Thoracic aorta (tissue), 2 donors: ENCODE measurements around the gene NDUFA6. TPM values are rescaled to one million over a fixed set of nuclear protein-coding genes. Genes with fewer than 3 reads are reported as not detected.
"Not testable (repeated sequence)": the region's sequence is repeated elsewhere in the genome, so short reads cannot be mapped to it uniquely, and the experiment has no call there.

Experiments used
- ATAC-seq: fragments of 150-250 bp; one replicate; pipeline ENCODE4 v1.8.0; 2017; ENCODE audit warnings: low read depth; ENCODE audit not compliant: insufficient number of reproducible peaks, low FRiP score
- DNase-seq: peaks from one replicate; pipeline ENCODE4 v3.0.0-alpha.2; 2020; ENCODE audit warnings: low spot score
- H3K27ac ChIP-seq, 2 donors: fragments of 200-600 bp; sonication (generic); 1 replicate in 1 of 2; 2 replicates in 1 of 2; pipeline ENCODE4 v1.5.1; 2016; ENCODE audit warnings: mild to moderate bottlenecking in 2 of 2, moderate library complexity in 2 of 2
- H3K27me3 ChIP-seq: fragments of 200-600 bp; sonication (generic); replicated peaks from 2 replicates; pipeline ENCODE4 v1.6.0; 2016; ENCODE audit warnings: mild to moderate bottlenecking; ENCODE audit not compliant: insufficient read depth
- H3K36me3 ChIP-seq: fragments of 200-600 bp; sonication (generic); one replicate; pipeline ENCODE4 v1.5.1; 2016
- H3K4me1 ChIP-seq, 2 donors: fragments of 200-600 bp; sonication (generic); 1 replicate in 1 of 2; 2 replicates in 1 of 2; pipeline versions ENCODE4 v1.5.1 to v1.6.0; 2016; ENCODE audit warnings: low read depth in 2 of 2, mild to moderate bottlenecking in 1 of 2; ENCODE audit not compliant: control insufficient read depth in 1 of 2
- H3K4me3 ChIP-seq: fragments of 200-600 bp; sonication (generic); 2 replicates; pipeline ENCODE4 v1.5.1; 2016; ENCODE audit warnings: mild to moderate bottlenecking
- H3K9me3 ChIP-seq: fragments of 200-600 bp; sonication (generic); 2 replicates; pipeline ENCODE4 v1.5.1; 2016
- CTCF ChIP-seq: fragments of 200-600 bp; sonication (generic); IDR thresholded peaks from one replicate; pipeline ENCODE4 v1.5.1; 2019; ENCODE audit warnings: antibody characterized with exemption
- total RNA-seq, 2 donors: library from RNA; depleted of rRNA; stranded (reverse); fragments of >200 nt; gene quantifications; one replicate each; pipeline versions ENCODE4 v1.1.0 to v1.2.3, GENCODE V29; 2016

NDUFA6 gene
- total RNA-seq, 2 donors from 2014 or later: 21.3 to 27.0 TPM

GRCh38 chr22:42127606-42128005, 37.0 kb upstream of the NDUFA6 start:
- DNase-seq (no peak), ATAC-seq (no peak)
- no peak overlapping the region for H3K4me3 ChIP-seq
- no peaks in the 10 kb centered on the region for H3K9me3 ChIP-seq
- no peaks in the 10 kb centered on the region for H3K27me3 ChIP-seq
- no peak for TF ChIP-seq CTCF
- no peak overlapping the region for H3K27ac ChIP-seq
- no peaks in the 10 kb centered on the region for H3K36me3 ChIP-seq
- no peaks in the 10 kb centered on the region for H3K4me1 ChIP-seq

- not testable (repeated sequence) for DNase-seq, H3K27me3 ChIP-seq, H3K27ac ChIP-seq, H3K4me1 ChIP-seq, H3K9me3 ChIP-seq, ATAC-seq, H3K36me3 ChIP-seq, H3K4me3 ChIP-seq
These were observed 33.0 kb upstream of the NDUFA6 start for GRCh38 chr22:42123529-42123928.

GRCh38 chr22:42120231-42121021, 29.9 kb upstream of the NDUFA6 start:
- not testable (repeated sequence) for H3K27ac ChIP-seq, H3K4me3 ChIP-seq, ATAC-seq, H3K36me3 ChIP-seq, H3K4me1 ChIP-seq, H3K9me3 ChIP-seq, H3K27me3 ChIP-seq, DNase-seq

- Histone ChIP-seq H3K27ac (no peak overlapping the region), H3K27me3 (no peaks in the 10 kb centered on the region), H3K36me3 (no peaks in the 10 kb centered on the region), H3K9me3 (peaks cover 11% of the 10 kb centered on the region), H3K4me1 (no peaks in the 10 kb centered on the region), H3K4me3 (no peak overlapping the region)
- DNase-seq: no peak
- no peak for TF ChIP-seq CTCF
- no peak for ATAC-seq
These were observed 26.4 kb upstream of the NDUFA6 start for GRCh38 chr22:42116848-42117424.

- not testable (repeated sequence) for H3K4me1 ChIP-seq, H3K27me3 ChIP-seq, DNase-seq, H3K27ac ChIP-seq, ATAC-seq, H3K4me3 ChIP-seq, H3K36me3 ChIP-seq
- H3K9me3 ChIP-seq: peaks cover 11% of the 10 kb centered on the region
These were observed 24.9 kb upstream of the NDUFA6 start for GRCh38 chr22:42115420-42115830.

- ATAC-seq (no peak), DNase-seq (no peak)
- no peaks in the 10 kb centered on the region for H3K27me3 ChIP-seq
- H3K4me3 ChIP-seq: no peak overlapping the region
- no peaks in the 10 kb centered on the region for H3K36me3 ChIP-seq
- no peaks in the 10 kb centered on the region for H3K4me1 ChIP-seq
- no peak for TF ChIP-seq CTCF
- peaks cover 11% of the 10 kb centered on the region for H3K9me3 ChIP-seq
- H3K27ac ChIP-seq: no peak overlapping the region
These were observed 24.1 kb upstream of the NDUFA6 start for GRCh38 chr22:42114721-42115120.

- not testable (repeated sequence) for DNase-seq, H3K27me3 ChIP-seq, H3K36me3 ChIP-seq, H3K4me3 ChIP-seq, H3K4me1 ChIP-seq, H3K27ac ChIP-seq, ATAC-seq
- peaks cover 11% of the 10 kb centered on the region for H3K9me3 ChIP-seq
These were observed 22.2 kb upstream of the NDUFA6 start for GRCh38 chr22:42112793-42113192.
